VCaP (cell line): ENCODE measurements around the gene TXNDC5.
"Not testable (repeated sequence)": the region's sequence is repeated elsewhere in the genome, so short reads cannot be mapped to it uniquely, and the experiment has no call there.

ENCODE experiments used
- H3K27ac ChIP-seq: fragments of 450-650 bp; 2 replicates; pipeline ENCODE4 v1.5.1; 2017
- TF ChIP-seq, protein P1 (sequence below): fragments of 450-650 bp; conservative IDR thresholded peaks from 2 replicates; pipeline ENCODE4 v1.5.1; 2017; ENCODE audit warnings: mild to moderate bottlenecking, moderate library complexity

TXNDC5 gene

DNA sequence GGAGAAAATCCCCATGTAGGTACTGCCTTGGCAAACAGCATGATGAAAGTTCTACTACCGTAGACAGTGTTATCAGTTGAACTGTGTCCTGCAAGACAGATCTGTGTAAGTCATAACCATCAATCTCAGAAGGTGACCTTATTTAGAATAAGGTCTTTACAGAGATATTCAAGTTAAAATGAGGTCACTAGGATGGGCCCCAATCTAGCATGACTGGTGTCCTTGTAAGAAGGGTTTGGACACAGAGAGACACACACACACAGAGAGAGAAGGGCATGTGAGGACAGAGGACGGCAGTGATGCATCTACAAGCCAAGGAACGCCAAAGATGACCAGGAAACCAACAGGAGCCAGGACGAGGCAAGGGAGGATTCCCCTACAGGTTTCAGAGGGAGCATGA, 8.8 kb downstream of the TXNDC5 start:
- no peak overlapping the region for H3K27ac ChIP-seq
- TF ChIP-seq, protein P1, sequence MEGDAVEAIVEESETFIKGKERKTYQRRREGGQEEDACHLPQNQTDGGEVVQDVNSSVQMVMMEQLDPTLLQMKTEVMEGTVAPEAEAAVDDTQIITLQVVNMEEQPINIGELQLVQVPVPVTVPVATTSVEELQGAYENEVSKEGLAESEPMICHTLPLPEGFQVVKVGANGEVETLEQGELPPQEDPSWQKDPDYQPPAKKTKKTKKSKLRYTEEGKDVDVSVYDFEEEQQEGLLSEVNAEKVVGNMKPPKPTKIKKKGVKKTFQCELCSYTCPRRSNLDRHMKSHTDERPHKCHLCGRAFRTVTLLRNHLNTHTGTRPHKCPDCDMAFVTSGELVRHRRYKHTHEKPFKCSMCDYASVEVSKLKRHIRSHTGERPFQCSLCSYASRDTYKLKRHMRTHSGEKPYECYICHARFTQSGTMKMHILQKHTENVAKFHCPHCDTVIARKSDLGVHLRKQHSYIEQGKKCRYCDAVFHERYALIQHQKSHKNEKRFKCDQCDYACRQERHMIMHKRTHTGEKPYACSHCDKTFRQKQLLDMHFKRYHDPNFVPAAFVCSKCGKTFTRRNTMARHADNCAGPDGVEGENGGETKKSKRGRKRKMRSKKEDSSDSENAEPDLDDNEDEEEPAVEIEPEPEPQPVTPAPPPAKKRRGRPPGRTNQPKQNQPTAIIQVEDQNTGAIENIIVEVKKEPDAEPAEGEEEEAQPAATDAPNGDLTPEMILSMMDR, result no peak

- TF ChIP-seq, protein P1, result no peak
- no peak overlapping the region for H3K27ac ChIP-seq
Measured at GRCh38 chr6:7901056-7901455, 9.5 kb downstream of the TXNDC5 start.

GRCh38 chr6:7900621-7901020, 10.0 kb downstream of the TXNDC5 start:
- TF ChIP-seq, protein P1, result no peak
- no peak overlapping the region for H3K27ac ChIP-seq

DNA sequence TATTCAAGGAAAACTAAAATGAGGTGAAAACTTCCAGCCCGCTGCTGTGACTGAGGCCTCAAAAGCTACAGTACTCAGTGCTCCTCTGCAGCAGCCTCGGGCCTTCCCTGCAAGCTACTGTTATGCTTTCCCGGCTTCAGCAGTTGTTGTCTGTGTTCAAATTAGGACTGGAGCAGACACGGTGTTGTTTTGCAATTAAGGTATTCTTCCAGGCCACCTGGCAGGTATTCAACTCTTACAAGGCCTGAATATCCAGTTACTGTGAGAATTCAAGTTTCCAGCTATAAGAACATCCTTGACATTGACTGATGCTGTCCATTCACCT, 10.7 kb downstream of the TXNDC5 start:
- TF ChIP-seq, protein P1, result no peak
- no peak overlapping the region for H3K27ac ChIP-seq

- TF ChIP-seq, protein P1, result no peak
- no peak overlapping the region for H3K27ac ChIP-seq
Measured at GRCh38 chr6:7899101-7899888, 11.3 kb downstream of the TXNDC5 start.

DNA sequence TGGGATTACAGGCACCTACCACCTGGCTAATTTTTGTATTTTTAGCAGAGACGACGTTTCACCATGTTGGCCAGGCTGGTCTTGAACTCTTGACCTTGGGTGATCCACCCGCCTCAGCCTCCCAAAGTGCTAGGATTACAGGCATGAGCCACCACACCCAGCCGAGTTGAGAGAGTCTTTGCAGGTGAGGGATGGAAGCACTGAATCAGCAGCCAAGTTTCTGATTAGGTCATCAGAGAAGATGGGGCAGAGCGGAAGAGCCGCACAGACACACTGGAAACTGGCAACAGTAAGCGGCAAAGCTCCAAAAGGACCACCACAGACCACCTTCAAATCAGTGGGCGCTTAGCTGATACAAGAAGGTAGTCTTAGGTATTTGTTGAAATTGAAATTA, 12.4 kb downstream of the TXNDC5 start:
- H3K27ac ChIP-seq, result not testable (repeated sequence)

- H3K27ac ChIP-seq, result no peak overlapping the region
- TF ChIP-seq, protein P1, result no peak
Measured at GRCh38 chr6:7897461-7898192, 13.0 kb downstream of the TXNDC5 start.

DNA sequence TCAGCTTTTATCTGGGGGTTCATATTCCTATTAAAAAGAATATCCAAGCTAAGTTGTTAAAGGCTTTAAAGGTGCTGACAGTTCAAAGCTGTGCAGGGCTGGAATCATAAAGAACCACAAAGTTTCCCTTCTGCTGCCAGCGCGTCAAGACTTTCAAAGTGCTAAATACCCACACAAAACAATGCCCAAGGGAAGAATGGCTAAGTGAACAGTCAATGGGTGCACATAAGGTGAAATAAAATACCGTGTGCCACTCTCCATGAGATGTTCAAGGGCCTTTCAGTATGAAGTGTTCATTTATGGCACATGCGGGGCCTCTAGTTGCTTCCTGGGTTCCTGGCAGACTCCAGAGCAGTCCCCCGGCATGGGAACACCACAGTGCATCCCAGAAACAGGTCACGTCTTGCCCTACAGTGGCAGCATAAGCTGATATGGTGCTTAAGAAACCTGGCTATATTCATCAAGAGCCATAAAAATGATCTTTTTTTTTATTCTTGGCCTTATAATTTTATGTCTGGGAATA, 14.1 kb downstream of the TXNDC5 start:
- H3K27ac ChIP-seq, result no peak overlapping the region
- TF ChIP-seq, protein P1, result no peak
